22Rv1 (cell line): ENCODE results near the gene RDH16.
"Not testable (repeated sequence)": the region's sequence is repeated elsewhere in the genome, so short reads cannot be mapped to it uniquely, and the experiment has no call there.

Experiments used
- H3K27ac ChIP-seq: fragments of 450-650 bp; 2 replicates; pipeline ENCODE4 v1.5.1; 2017
- CTCF ChIP-seq: fragments of 450-650 bp; IDR thresholded peaks from 2 replicates; pipeline ENCODE4 v1.5.1; 2017; ENCODE audit warnings: mild to moderate bottlenecking
- ZFX ChIP-seq: fragments of 450-650 bp; IDR thresholded peaks from 2 replicates; pipeline ENCODE4 v1.6.1; 2017; ENCODE audit warnings: antibody characterized with exemption, borderline replicate concordance

The RDH16 gene

DNA sequence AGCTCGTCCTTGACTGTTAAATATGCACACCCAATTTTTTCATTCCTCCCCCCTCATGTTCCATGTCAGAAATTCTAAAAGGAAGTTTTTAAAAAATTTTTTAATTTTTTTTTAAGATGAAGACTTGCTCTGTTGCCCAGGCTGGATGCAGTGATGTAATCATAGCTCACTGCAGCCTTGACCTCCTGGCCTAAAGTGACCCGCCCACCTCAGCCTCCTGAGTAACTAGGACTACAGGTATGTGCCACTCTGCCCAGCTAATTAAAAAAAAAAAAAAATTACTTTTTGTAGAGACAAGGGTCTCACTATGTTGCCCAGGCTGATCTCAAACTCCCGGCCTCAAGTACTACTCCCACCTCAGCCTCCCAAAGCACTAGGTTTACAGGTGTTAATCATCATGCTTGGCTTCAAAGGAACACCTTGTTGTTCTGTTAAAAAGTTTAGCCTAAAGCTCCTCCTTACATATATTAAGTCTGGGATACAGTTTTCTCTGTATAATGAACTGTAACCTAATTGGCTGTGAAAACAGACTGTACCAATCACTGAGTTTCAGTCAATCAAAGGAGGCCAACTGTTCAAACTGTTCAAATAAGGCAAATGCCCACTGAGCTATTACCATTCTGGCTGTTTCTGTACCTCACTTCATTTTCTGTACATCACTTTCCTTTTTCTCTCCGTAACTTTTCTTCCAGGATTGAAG is 41.0 kb downstream of the RDH16 start:
- no peak overlapping the region for H3K27ac ChIP-seq
- TF ChIP-seq CTCF: no peak
- no peak for TF ChIP-seq ZFX

- no peak for TF ChIP-seq CTCF
- no peak for TF ChIP-seq ZFX
- no peak overlapping the region for H3K27ac ChIP-seq
Observed at GRCh38 chr12:56914724-56915123, 42.7 kb downstream of the RDH16 start.

GRCh38 chr12:56914256-56914655 is 43.2 kb downstream of the RDH16 start:
- H3K27ac ChIP-seq: no peak overlapping the region
- TF ChIP-seq CTCF: no peak
- TF ChIP-seq ZFX: no peak

DNA sequence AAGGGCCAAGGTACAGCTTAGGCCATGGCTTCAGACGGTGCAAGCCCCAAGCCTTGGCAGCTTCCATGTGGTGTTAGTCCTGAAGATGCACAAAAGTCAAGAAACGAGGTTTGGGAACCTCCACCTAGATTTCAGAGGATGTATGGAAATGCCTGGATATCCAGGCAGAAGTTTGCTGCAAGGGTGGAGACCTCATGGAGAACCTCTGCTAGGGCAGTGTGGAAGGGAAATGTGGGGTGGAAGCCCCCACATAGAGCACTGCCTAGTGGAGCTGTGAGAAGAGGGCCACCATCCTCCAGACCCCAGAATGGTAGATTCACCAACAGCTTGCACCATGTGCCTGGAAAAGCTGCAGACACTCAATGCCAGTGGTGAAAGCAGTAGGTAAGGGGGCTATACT is 48.0 kb downstream of the RDH16 start:
- not testable (repeated sequence) for H3K27ac ChIP-seq

- no peak overlapping the region for H3K27ac ChIP-seq
- no peak for TF ChIP-seq CTCF
- no peak for TF ChIP-seq ZFX
Observed at GRCh38 chr12:56908136-56908535, 49.3 kb downstream of the RDH16 start.

DNA sequence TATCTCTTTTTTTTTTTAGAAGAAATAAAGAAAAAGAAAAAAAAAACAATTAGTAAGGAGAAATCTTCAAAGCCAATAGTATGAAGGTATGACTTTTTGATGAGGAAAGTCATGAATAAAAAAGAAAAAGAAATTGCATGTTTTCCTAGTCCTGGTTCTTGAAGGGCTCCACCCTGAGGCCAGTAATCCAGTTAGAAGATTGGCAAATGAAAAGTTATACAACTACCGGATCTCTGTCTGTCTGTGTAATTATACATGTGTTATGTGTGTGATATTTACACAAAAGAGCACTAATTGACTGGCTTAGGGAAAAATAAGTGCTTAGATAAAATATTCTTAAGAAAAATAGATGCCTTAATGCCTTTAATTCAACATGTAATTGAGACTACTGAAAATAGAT is 51.6 kb downstream of the RDH16 start:
- TF ChIP-seq CTCF (no peak), ZFX (no peak)
- no peak overlapping the region for H3K27ac ChIP-seq

DNA sequence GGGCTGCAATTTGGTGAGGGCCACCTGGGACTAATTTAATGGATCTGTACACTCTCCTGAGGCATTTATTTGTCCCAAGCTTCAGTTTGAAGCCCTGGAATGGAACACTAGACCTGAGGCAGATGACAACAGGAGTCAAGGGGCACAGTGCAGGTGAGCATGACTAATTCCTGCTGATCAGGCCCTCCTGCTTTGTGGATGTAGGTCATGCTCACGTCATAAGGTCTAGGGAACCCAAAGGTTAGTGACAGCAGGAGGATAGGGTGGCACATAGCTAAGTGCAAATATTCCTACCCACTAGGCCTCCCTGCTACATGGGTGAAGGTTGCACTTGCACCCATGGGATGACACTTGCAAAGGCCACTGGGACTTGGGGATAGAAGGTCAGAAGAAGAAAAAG is 54.0 kb downstream of the RDH16 start:
- TF ChIP-seq CTCF (no peak), ZFX (no peak)
- no peak overlapping the region for H3K27ac ChIP-seq
